OCI-LY7 (cell line): Measurements from ENCODE around the gene OR14J1. TPM values are rescaled to one million over a fixed set of nuclear protein-coding genes. Genes with fewer than 3 reads are reported as not detected.

Source experiments
- BruUV-seq: library from RNA; stranded (reverse); fragments of 400-500 nt; replicated peaks from 2 replicates; lab custom pipeline; 2021; lab: Mats Ljungman, UMichigan
- CTCF ChIA-PET: fragments of 300-600 bp; sonication (Branson Sonifier 250); formaldehyde crosslinking; loops from one replicate; lab custom pipeline; 2022; ENCODE audit warnings: antibody characterized with exemption; ENCODE audit not compliant: unreplicated experiment; lab: Charles Lee
- POLR2A ChIA-PET: fragments of 300-600 bp; sonication (Branson Sonifier 250); formaldehyde crosslinking; loops from one replicate; lab custom pipeline; 2022; ENCODE audit warnings: antibody characterized with exemption; lab: Charles Lee
- DNase-seq: peaks from one replicate; pipeline ENCODE4 v3.0.0-alpha.2; 2015; ENCODE audit warnings: low spot score
- H2AFZ ChIP-seq: fragments of 200-600 bp; sonication (generic), shearing (Covaris generic); 2 replicates; pipeline ENCODE4 v1.6.1; 2014; ENCODE audit warnings: mild to moderate bottlenecking, antibody characterized with exemption, low read length, moderate library complexity
- H3K27ac ChIP-seq: fragments of 200-600 bp; sonication (generic); 2 replicates; pipeline ENCODE4 v1.5.1; 2014; ENCODE audit warnings: mixed run types, low read depth, mild to moderate bottlenecking, moderate library complexity, low read length, inconsistent platforms; ENCODE audit not compliant: poor library complexity, severe bottlenecking
- H3K36me3 ChIP-seq: fragments of 200-600 bp; sonication (generic); 2 replicates; pipeline ENCODE4 v1.6.1; 2014; ENCODE audit warnings: mild to moderate bottlenecking, antibody characterized with exemption, low read length, moderate library complexity, mixed read lengths; ENCODE audit not compliant: insufficient read depth
- H3K4me1 ChIP-seq: fragments of 200-600 bp; sonication (generic); 2 replicates; pipeline ENCODE4 v1.5.1; 2014; ENCODE audit warnings: mild to moderate bottlenecking, low read length; ENCODE audit not compliant: insufficient read depth, poor library complexity, severe bottlenecking
- H3K4me2 ChIP-seq: fragments of 200-600 bp; sonication (generic); 2 replicates; pipeline ENCODE4 v1.6.1; 2014; ENCODE audit warnings: mild to moderate bottlenecking, low read length
- H3K4me3 ChIP-seq: fragments of 200-600 bp; sonication (generic); 2 replicates; pipeline ENCODE4 v1.5.1; 2014; ENCODE audit warnings: mild to moderate bottlenecking, low read depth, low read length; ENCODE audit not compliant: poor library complexity, severe bottlenecking
- H3K79me2 ChIP-seq: fragments of 200-600 bp; sonication (generic); 2 replicates; pipeline ENCODE4 v1.6.1; 2016; ENCODE audit warnings: low read depth, mild to moderate bottlenecking, low read length, moderate library complexity, mixed read lengths; ENCODE audit not compliant: insufficient read depth
- H3K9me2 ChIP-seq: fragments of 200-600 bp; sonication (generic); 2 replicates; pipeline ENCODE4 v1.6.1; 2016; ENCODE audit warnings: mild to moderate bottlenecking, low read length, mixed read lengths; ENCODE audit not compliant: insufficient read depth
- H3K9me3 ChIP-seq: fragments of 200-600 bp; sonication (generic); 2 replicates; pipeline ENCODE4 v1.6.1; 2014; ENCODE audit warnings: mild to moderate bottlenecking, mixed run types, low read length, mixed read lengths
- H4K20me1 ChIP-seq: fragments of 200-600 bp; sonication (generic); 2 replicates; pipeline ENCODE4 v1.6.1; 2014; ENCODE audit warnings: mild to moderate bottlenecking, antibody characterized with exemption, low read length, moderate library complexity, mixed read lengths; ENCODE audit not compliant: insufficient read depth
- CTCF ChIP-seq: fragments of 200-600 bp; sonication (generic); conservative IDR thresholded peaks from 2 replicates; pipeline ENCODE4 v1.5.1; 2014; ENCODE audit warnings: mild to moderate bottlenecking, antibody characterized with exemption, low read length, moderate library complexity, mixed read lengths
- EZH2phosphoT487 ChIP-seq: fragments of 200-600 bp; sonication (generic); IDR thresholded peaks from 2 replicates; pipeline ENCODE4 v1.6.1; 2018; ENCODE audit warnings: low read depth, borderline replicate concordance, mild to moderate bottlenecking, mixed run types, antibody characterized with exemption, low read length, moderate library complexity, mixed read lengths
- intact Hi-C: fragments of 100-400 bp; cut with micrococcal nuclease; formaldehyde crosslinking; loops from one replicate; pipeline ENCODE4 v1.10.0; 2022; ENCODE audit not compliant: unreplicated experiment
- total RNA-seq, 2 experiments: library from RNA; depleted of rRNA in 1 of 2; stranded (reverse); fragments of >200 nt in 1 of 2; shearing (Covaris generic) in 1 of 2; gene quantifications; 2 replicates each; pipeline ENCODE4 v1.2.3, GENCODE V29; 2014 to 2022

OR14J1 gene
- total RNA-seq, 2 experiments from 2014 or later: not detected

GRCh38 chr6:29354980-29355379 is 53.5 kb downstream of the OR14J1 start:
- DNase-seq: no peak
- POLR2A ChIA-PET: no interaction called here
- Histone ChIP-seq H4K20me1 (no peaks in the 10 kb centered on the region), H3K9me3 (no peaks in the 10 kb centered on the region), H3K27ac (no peak overlapping the region), H2AFZ (no peak overlapping the region), H3K79me2 (no peaks in the 10 kb centered on the region), H3K4me1 (no peaks in the 10 kb centered on the region), H3K4me3 (no peak overlapping the region), H3K4me2 (no peak overlapping the region), H3K36me3 (no peaks in the 10 kb centered on the region), H3K9me2 (no peaks in the 10 kb centered on the region)
- CTCF ChIA-PET: no interaction called here
- TF ChIP-seq CTCF (no peak), EZH2phosphoT487 (no peak)
- intact Hi-C loops: no loop called here
- no TSS peak for BruUV-seq

GRCh38 chr6:29355603-29356002 is 54.1 kb downstream of the OR14J1 start:
- Histone ChIP-seq H3K9me2 (no peaks in the 10 kb centered on the region), H3K36me3 (no peaks in the 10 kb centered on the region), H3K4me3 (no peak overlapping the region), H3K79me2 (no peaks in the 10 kb centered on the region), H2AFZ (no peak overlapping the region), H3K4me2 (no peak overlapping the region), H4K20me1 (no peaks in the 10 kb centered on the region), H3K9me3 (no peaks in the 10 kb centered on the region), H3K27ac (no peak overlapping the region), H3K4me1 (no peaks in the 10 kb centered on the region)
- intact Hi-C loops: no loop called here
- POLR2A ChIA-PET: no interaction called here
- no TSS peak for BruUV-seq
- no peak for DNase-seq
- CTCF ChIA-PET: no interaction called here
- 0 out of 2 replicates have a peak, but pooled peaks have one; percentile 12 for TF ChIP-seq CTCF
- TF ChIP-seq EZH2phosphoT487: no peak

Other genes starting within 250 kb of the OR14J1 start
- not detected in 2 replicates for gene OR2B3, start 214.4 kb upstream of the OR14J1 start, total RNA-seq (2014; rRNA removed; shearing (Covaris generic))
- gene OR2B3, start 214.4 kb upstream of the OR14J1 start, total RNA-seq (2022): not detected in 2 replicates
- gene OR2J1, start 202.2 kb upstream of the OR14J1 start, total RNA-seq (2014; rRNA removed; shearing (Covaris generic)): not detected in 2 replicates
- not detected in 2 replicates for gene OR2J1, start 202.2 kb upstream of the OR14J1 start, total RNA-seq (2022)
- gene OR2J3, start 193.6 kb upstream of the OR14J1 start, total RNA-seq (2014; rRNA removed; shearing (Covaris generic)): 0.10 TPM in 1 of 2 replicates, not detected in the other
- not detected in 2 replicates for gene OR2J3, start 193.6 kb upstream of the OR14J1 start, total RNA-seq (2022)
- gene OR2J2, start 130.8 kb upstream of the OR14J1 start, total RNA-seq (2014; rRNA removed; shearing (Covaris generic)): not detected in 2 replicates
- not detected in 2 replicates for gene OR2J2, start 130.8 kb upstream of the OR14J1 start, total RNA-seq (2022)
- not detected in 2 replicates for gene OR5V1, start 67.2 kb downstream of the OR14J1 start, total RNA-seq (2014; rRNA removed; shearing (Covaris generic))
- gene OR5V1, start 67.2 kb downstream of the OR14J1 start, total RNA-seq (2022): not detected in 2 replicates
- not detected in 2 replicates for gene OR12D3, start 73.6 kb downstream of the OR14J1 start, total RNA-seq (2014; rRNA removed; shearing (Covaris generic))
- not detected in 2 replicates for gene OR12D3, start 73.6 kb downstream of the OR14J1 start, total RNA-seq (2022)
- gene OR12D2, start 93.9 kb downstream of the OR14J1 start, total RNA-seq (2014; rRNA removed; shearing (Covaris generic)): not detected in 2 replicates
- not detected in 2 replicates for gene OR12D2, start 93.9 kb downstream of the OR14J1 start, total RNA-seq (2022)
- gene OR12D1, start 113.2 kb downstream of the OR14J1 start, total RNA-seq (2014; rRNA removed; shearing (Covaris generic)): not detected in 2 replicates
- gene OR12D1, start 113.2 kb downstream of the OR14J1 start, total RNA-seq (2022): not detected in 2 replicates
- not detected in 2 replicates for gene OR10C1, start 137.6 kb downstream of the OR14J1 start, total RNA-seq (2014; rRNA removed; shearing (Covaris generic))
- not detected in 2 replicates for gene OR10C1, start 137.6 kb downstream of the OR14J1 start, total RNA-seq (2022)
- not detected in 2 replicates for gene OR11A1, start 155.4 kb downstream of the OR14J1 start, total RNA-seq (2014; rRNA removed; shearing (Covaris generic))
- not detected in 2 replicates for gene OR11A1, start 155.4 kb downstream of the OR14J1 start, total RNA-seq (2022)
- gene OR2H1, start 155.5 kb downstream of the OR14J1 start, total RNA-seq (2014; rRNA removed; shearing (Covaris generic)): not detected in 2 replicates
- gene OR2H1, start 155.5 kb downstream of the OR14J1 start, total RNA-seq (2022): not detected in 2 replicates
- not detected in 2 replicates for gene MAS1L, start 186.3 kb downstream of the OR14J1 start, total RNA-seq (2014; rRNA removed; shearing (Covaris generic))
- not detected in 2 replicates for gene MAS1L, start 186.3 kb downstream of the OR14J1 start, total RNA-seq (2022)